ENCODE measurements around the gene SPRR2A. TPM values are rescaled to one million over a fixed set of nuclear protein-coding genes. Genes with fewer than 3 reads are reported as not detected.

Gene SPRR2A
- total and polyA plus RNA-seq, 2 of the 8 experiments (the other 6 are each of a cell fraction or from before 2014, with no cell fraction given) = not detected

DNA sequence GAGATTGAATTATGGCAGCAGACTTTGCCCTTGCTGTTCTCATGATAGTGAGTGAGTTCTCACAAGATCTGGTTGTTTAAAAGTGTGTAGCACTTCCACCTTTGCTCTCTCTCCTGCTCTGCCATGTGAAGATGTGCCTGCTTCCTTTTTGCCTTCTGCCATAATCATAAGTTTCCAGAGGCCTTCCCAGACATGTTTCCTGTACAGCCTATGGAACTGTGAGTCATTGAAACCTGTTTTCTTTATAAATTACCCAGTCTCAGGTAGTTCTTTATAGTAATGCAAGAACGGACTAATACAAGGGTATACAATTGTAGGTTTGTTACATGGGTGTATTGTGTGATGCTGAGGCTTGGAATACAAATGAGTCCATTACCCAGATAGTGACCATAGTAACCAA, 22.1 kb downstream of the SPRR2A start:
- H3K9me3 ChIP-seq (ENCODE audit: insufficient read depth in 2 of 2, low read depth in 1 of 2, low read length in 1 of 2) = no peaks in the 10 kb centered on the region
- H3K9ac ChIP-seq (replicated peaks in 1 of 4; ENCODE audit: extremely low read depth in 1 of 4, low read depth in 3 of 4, low read length in 3 of 4) = no peak overlapping the region
- H3K27me3 ChIP-seq (replicated peaks in 1 of 4; ENCODE audit: control insufficient read depth in 3 of 4, extremely low read depth in 1 of 4, insufficient read depth in 3 of 4, low read length in 3 of 4) = peaks cover 0 to 1% (median 0%) of the 10 kb centered on the region in 4 experiments; a peak in 1 of 7 replicates
- H2AFZ ChIP-seq (ENCODE audit: low read length) = no peak overlapping the region
- POLR2A ChIA-PET (ENCODE audit: partially characterized antibody) = no interaction called here
- H3K4ac ChIP-seq (replicated peaks; ENCODE audit: insufficient read length, low read depth, low read length) = no peak overlapping the region
- no peak overlapping the region for H3K23ac ChIP-seq (ENCODE audit: insufficient read length)
- H3K27ac ChIP-seq (ENCODE audit: low read depth, low read length) = no peak overlapping the region
- no peaks in the 10 kb centered on the region for H3K4me1 ChIP-seq (replicated peaks in 1 of 4; ENCODE audit: control insufficient read depth in 3 of 4, insufficient read depth in 4 of 4, low read length in 3 of 4)
- TF ChIP-seq GTF2F1 (IDR thresholded peaks at IDR 0.05; ENCODE audit: borderline replicate concordance, low read depth, low read length) = no peak
- no peak for TF ChIP-seq SUZ12 (IDR thresholded peaks at IDR 0.05; ENCODE audit: low read length)
- no peak for TF ChIP-seq POU5F1 (IDR thresholded peaks at IDR 0.05; ENCODE audit: low read depth, low read length)
- TF ChIP-seq SIRT6 (IDR thresholded peaks at IDR 0.05; ENCODE audit: low read length) = no peak
- H3K79me2 ChIP-seq (ENCODE audit: control insufficient read depth in 1 of 2, insufficient read depth in 2 of 2, low read length in 2 of 2) = no peaks in the 10 kb centered on the region
- CTCF ChIA-PET (ENCODE audit: partially characterized antibody) = interaction anchor here (2.0 kb wide), 1 partner anchor 165 kb away, joined by 4 read pairs; no protein-coding TSS in a partner anchor
- no peaks in the 10 kb centered on the region for H3K79me1 ChIP-seq (ENCODE audit: low read depth, low read length)
- no peak overlapping the region for H2BK5ac ChIP-seq (ENCODE audit: low read depth, low read length)
- no peak overlapping the region for H3K18ac ChIP-seq (ENCODE audit: extremely low read depth, low read length)
- no peak for DNase-seq (ENCODE audit: low read depth in 1 of 2, low spot score in 2 of 2)
- no peak overlapping the region for H3K56ac ChIP-seq (replicated peaks; ENCODE audit: insufficient read length, low read depth, low read length)
- H4K8ac ChIP-seq (ENCODE audit: extremely low read depth, insufficient read depth, low read length) = no peak overlapping the region
- no peak overlapping the region for H3K4me3 ChIP-seq (ENCODE audit: extremely low read depth in 1 of 4, insufficient read depth in 2 of 4, low read depth in 3 of 4, low read length in 4 of 4)
- no peak overlapping the region for H3K14ac ChIP-seq (ENCODE audit: insufficient read length)
- no peak for FAIRE-seq
- H2AK5ac ChIP-seq (ENCODE audit: low read depth, low read length) = no peak overlapping the region
- H4K20me1 ChIP-seq (replicated peaks in 1 of 2; ENCODE audit: control insufficient read depth in 1 of 2, insufficient read depth in 2 of 2, low read length in 2 of 2) = no peaks in the 10 kb centered on the region
- no peaks in the 10 kb centered on the region for H3K23me2 ChIP-seq (ENCODE audit: low read depth, low read length)
- no peak overlapping the region for H3K4me2 ChIP-seq (ENCODE audit: insufficient read depth in 1 of 2, low read depth in 2 of 2, low read length in 2 of 2)
- WGBS, 2 experiments (ENCODE audit: extremely low coverage in 1 of 2, insufficient coverage in 1 of 2, insufficient read length in 1 of 2, insufficient replicate concordance in 2 of 2, low coverage in 1 of 2, low lambda C conversion rate in 2 of 2, missing lambda C conversion rate in 1 of 2) = 94% methylated on average over 1 of the region's 1 CpG; no CpG with 5 or more reads in 1 of the 2 experiments
- H2BK120ac ChIP-seq (replicated peaks; ENCODE audit: low read depth, low read length) = no peak overlapping the region
- no peak overlapping the region for H4K91ac ChIP-seq (replicated peaks; ENCODE audit: insufficient read length, low read length)
- H4K5ac ChIP-seq (ENCODE audit: insufficient read length, low read depth, low read length) = no peak overlapping the region
- no peaks in the 10 kb centered on the region for H3K36me3 ChIP-seq (ENCODE audit: control insufficient read depth in 2 of 4, insufficient read depth in 4 of 4, low read length in 3 of 4)
- H2BK15ac ChIP-seq (ENCODE audit: low read length) = no peak overlapping the region
- H2BK12ac ChIP-seq (ENCODE audit: low read depth, low read length) = no peak overlapping the region
- no peak overlapping the region for H2BK20ac ChIP-seq (ENCODE audit: low read length)

All from H1 (cell line).